Coronary artery (tissue), 2 donors: ENCODE measurements around the gene BARX2.

Source experiments
- DNase-seq: peaks from one replicate; pipeline ENCODE4 v3.0.0-alpha.2; 2017; ENCODE audit warnings: low spot score
- H3K27ac ChIP-seq, 2 donors: fragments of 200-600 bp; sonication (generic); one replicate each; pipeline ENCODE4 v1.5.1; 2016 to 2019
- H3K4me3 ChIP-seq: fragments of 200-600 bp; sonication (generic); 2 replicates; pipeline ENCODE4 v1.5.1; 2016; ENCODE audit warnings: mild to moderate bottlenecking, moderate library complexity
- CTCF ChIP-seq: fragments of 200-600 bp; sonication (generic); IDR thresholded peaks from one replicate; pipeline ENCODE4 v1.5.1; 2019; ENCODE audit warnings: antibody characterized with exemption

Gene BARX2

DNA sequence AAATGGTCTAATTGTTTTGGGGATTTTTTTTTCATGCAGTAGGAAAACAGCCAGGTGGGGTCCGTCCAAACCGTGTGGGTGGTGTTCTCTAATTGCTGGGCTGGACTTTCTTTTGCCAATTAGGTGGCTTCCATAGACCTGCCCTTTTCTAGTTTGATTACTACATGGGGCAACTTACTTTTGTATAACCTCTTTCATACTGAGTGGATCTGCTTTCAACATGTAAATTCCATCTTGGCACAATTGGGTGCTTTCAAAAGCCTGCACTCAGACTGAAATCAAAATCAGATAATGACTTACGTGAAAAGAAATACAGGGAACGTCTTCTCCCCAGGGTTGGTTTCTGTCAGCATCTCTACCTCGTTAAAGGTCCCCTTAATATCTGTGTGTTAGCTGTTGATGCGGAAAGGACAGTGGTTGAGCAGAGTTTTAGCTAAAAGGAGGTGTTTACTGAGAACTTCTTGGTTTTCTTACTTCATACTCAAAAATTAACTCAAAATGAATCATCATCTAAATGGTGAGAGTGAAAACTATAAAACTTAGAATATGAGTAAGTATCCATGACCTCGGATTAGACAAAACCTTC lies 72.1 kb downstream of the BARX2 start:
- no peak for TF ChIP-seq CTCF
- no peak overlapping the region for H3K4me3 ChIP-seq
- no peak for DNase-seq
- H3K27ac ChIP-seq = no peak overlapping the region

DNA sequence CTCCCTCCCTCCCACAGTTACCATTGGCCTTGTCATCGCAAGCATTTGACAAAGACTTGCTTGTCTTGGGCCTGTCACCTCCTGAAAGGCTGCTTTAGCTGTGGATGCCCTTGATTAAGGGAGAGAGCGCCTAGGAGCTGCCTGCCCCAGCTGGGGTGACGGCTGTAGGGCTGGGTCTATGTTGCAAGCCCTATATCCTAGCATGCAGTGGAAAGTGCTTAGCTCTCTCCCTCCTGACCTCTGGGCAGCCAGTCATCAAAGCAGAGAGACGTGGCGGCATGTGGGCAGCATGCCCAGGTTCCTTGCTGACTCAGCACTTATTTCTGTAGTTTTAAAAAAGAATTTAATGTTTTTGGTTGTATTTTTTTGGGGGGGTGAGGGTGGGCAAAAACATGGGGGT lies 75.9 kb downstream of the BARX2 start:
- Histone ChIP-seq H3K4me3 (no peak overlapping the region), H3K27ac (no peak overlapping the region)
- DNase-seq = no peak
- TF ChIP-seq CTCF = no peak

DNA sequence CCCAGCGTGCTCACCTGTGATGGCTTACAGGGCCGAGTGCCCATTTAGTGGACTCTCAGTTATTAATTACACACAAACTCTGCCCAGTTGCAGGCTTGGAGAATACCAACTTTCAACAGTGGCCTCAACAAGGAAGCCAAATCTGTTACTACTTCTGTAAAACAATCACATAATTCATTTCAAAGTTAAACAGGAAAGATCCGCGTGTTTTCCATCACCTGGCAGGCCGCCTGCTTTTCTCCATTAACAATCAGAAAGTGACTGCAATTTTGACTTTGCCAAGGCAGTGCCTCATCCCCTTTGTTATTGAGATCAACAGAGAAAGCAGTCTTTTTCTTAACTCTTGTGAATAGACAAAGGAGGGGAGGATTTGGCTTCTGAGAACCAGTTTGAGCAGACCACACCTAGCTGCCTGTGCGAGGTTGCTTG lies 77.7 kb downstream of the BARX2 start:
- DNase-seq = no peak
- H3K4me3 ChIP-seq = no peak overlapping the region
- no peak for TF ChIP-seq CTCF
- no peak overlapping the region for H3K27ac ChIP-seq

DNA sequence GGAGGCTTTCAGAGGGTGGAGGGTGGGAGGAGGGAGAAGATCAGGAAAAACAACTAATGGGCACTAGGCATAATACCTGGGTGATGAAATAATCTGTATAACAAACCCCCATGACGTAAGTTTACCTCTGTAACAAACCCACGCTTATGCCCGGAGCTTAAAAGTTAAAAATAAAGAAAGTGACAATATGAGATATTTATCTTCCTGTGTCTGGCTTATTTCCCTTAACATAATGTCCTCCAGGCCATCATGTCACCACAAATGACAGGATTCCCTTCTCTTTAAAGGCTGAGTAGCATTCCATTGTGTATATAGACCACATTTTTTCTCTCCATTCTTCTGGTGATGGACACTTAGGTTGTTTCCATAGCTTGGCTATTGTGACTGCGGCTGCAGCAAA lies 79.5 kb downstream of the BARX2 start:
- Histone ChIP-seq H3K4me3 (no peak overlapping the region), H3K27ac (no peak overlapping the region)
- DNase-seq = no peak
- TF ChIP-seq CTCF = no peak

- no peak for DNase-seq
- TF ChIP-seq CTCF = no peak
- Histone ChIP-seq H3K4me3 (no peak overlapping the region), H3K27ac (no peak overlapping the region)
Measured at GRCh38 chr11:129455756-129456655, 80.4 kb downstream of the BARX2 start.

DNA sequence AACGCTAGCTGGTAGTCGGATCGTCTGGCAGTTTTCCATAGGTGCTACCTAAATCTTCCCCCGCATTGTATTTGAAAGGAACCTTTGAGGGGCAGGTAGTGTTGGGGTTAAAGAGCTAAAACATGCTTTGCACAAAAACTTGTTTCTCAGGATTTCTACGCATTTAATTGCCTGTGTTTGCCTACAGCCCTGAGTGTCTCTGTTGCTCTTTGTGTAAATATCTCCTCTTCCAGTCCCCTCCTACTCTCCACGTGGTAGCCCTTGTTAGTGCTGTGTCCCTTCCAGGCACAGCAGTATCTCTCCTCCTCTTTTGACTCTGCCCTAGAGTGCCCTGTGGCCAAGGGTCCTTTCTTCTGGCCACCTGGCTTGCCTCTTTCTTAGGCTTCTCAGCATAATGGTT lies 81.7 kb downstream of the BARX2 start:
- TF ChIP-seq CTCF = no peak
- DNase-seq = no peak
- Histone ChIP-seq H3K27ac (no peak overlapping the region), H3K4me3 (no peak overlapping the region)

- DNase-seq = no peak
- no peak for TF ChIP-seq CTCF
- no peak overlapping the region for H3K27ac ChIP-seq
- no peak overlapping the region for H3K4me3 ChIP-seq
Measured at GRCh38 chr11:129458278-129458677, 82.6 kb downstream of the BARX2 start.
